Right atrium auricular region (tissue), 2 donors: Measurements from ENCODE around the gene PHB1. TPM values are rescaled to one million over a fixed set of nuclear protein-coding genes. Genes with fewer than 3 reads are reported as not detected.
A peak's percentile ranks its signal among the peaks of the same experiment; 100 is the strongest.

Experiments used
- DNase-seq: peaks from one replicate; pipeline ENCODE4 v3.0.0-alpha.2; 2019; ENCODE audit warnings: low spot score
- H3K27ac ChIP-seq, 2 donors: fragments of 200-600 bp; sonication (generic); 1 replicate in 1 of 2; 2 replicates in 1 of 2; pipeline ENCODE4 v1.5.1; 2016 to 2019
- H3K27me3 ChIP-seq, 2 donors: fragments of 200-600 bp; sonication (generic); one replicate each; pipeline versions ENCODE4 v1.5.1 to v1.6.0; 2017 to 2019
- H3K36me3 ChIP-seq: fragments of 200-600 bp; sonication (generic); one replicate; pipeline ENCODE4 v1.5.1; 2016
- H3K4me1 ChIP-seq, 2 donors: fragments of 200-600 bp; sonication (generic); one replicate each; pipeline versions ENCODE4 v1.5.1 to v1.6.0; 2017 to 2019
- H3K4me3 ChIP-seq, 2 donors: fragments of 200-600 bp; sonication (generic); 1 replicate in 1 of 2; 2 replicates in 1 of 2; pipeline ENCODE4 v1.5.1; 2017 to 2019; ENCODE audit warnings: mild to moderate bottlenecking in 1 of 2, moderate library complexity in 1 of 2
- H3K9me3 ChIP-seq, 2 donors: fragments of 200-600 bp; sonication (generic); one replicate each; pipeline ENCODE4 v1.5.1; 2019
- CTCF ChIP-seq, 2 donors: fragments of 200-600 bp; sonication (generic); IDR thresholded peaks; one replicate each; pipeline ENCODE4 v1.5.1; 2019; ENCODE audit warnings: antibody characterized with exemption in 2 of 2
- total RNA-seq, 2 donors: library from RNA; depleted of rRNA; stranded (reverse); fragments of >200 nt; gene quantifications; one replicate each; pipeline ENCODE4 v1.1.0, GENCODE V29; 2016

PHB1 gene
- total RNA-seq: 100 to 1,000 TPM; 108 to 123 TPM

- H3K36me3 ChIP-seq: peaks cover 33% of the 10 kb centered on the region
- H3K9me3 ChIP-seq: no peaks in the 10 kb centered on the region
- peak within 1 kb of the TSS; percentile 76 to 96 for H3K4me3 ChIP-seq
- no peak for TF ChIP-seq CTCF (IDR thresholded peaks at IDR 0.05)
- peaks cover 0 to 16% of the 10 kb centered on the region in 2 donors for H3K4me1 ChIP-seq
- DNase-seq: peak; percentile 96
- no peaks in the 10 kb centered on the region for H3K27me3 ChIP-seq
- H3K27ac ChIP-seq: peak within 1 kb of the TSS; percentile 36 to 59
These were observed at the start of gene PHB1 for GRCh38 chr17:49414622-49415350. Gene PHB1 (minus strand): TSS chr17:49414882. CDS start chr17:49413264, 1,618 bp downstream.

- H3K4me1 ChIP-seq: no peaks in the 10 kb centered on the region
- no peak for TF ChIP-seq CTCF (IDR thresholded peaks at IDR 0.05)
- H3K27ac ChIP-seq: no peak overlapping the region
- no peak overlapping the region for H3K4me3 ChIP-seq
- H3K9me3 ChIP-seq: peaks cover 0 to 9% of the 10 kb centered on the region in 2 donors
- no peaks in the 10 kb centered on the region for H3K27me3 ChIP-seq
- DNase-seq: no peak
- H3K36me3 ChIP-seq: no peaks in the 10 kb centered on the region
These were observed 49.4 kb upstream of the PHB1 start for GRCh38 chr17:49464049-49464448.

GRCh38 chr17:49461580-49461979 is 46.9 kb upstream of the PHB1 start:
- Histone ChIP-seq H3K4me3 (no peak overlapping the region), H3K27ac (no peak overlapping the region), H3K36me3 (no peaks in the 10 kb centered on the region), H3K4me1 (no peaks in the 10 kb centered on the region), H3K9me3 (peaks cover 0 to 9% of the 10 kb centered on the region in 2 donors), H3K27me3 (no peaks in the 10 kb centered on the region)
- TF ChIP-seq CTCF (IDR thresholded peaks at IDR 0.05): no peak
- no peak for DNase-seq

- Histone ChIP-seq H3K27me3 (no peaks in the 10 kb centered on the region), H3K4me1 (no peaks in the 10 kb centered on the region), H3K9me3 (peaks cover 0 to 9% of the 10 kb centered on the region in 2 donors), H3K27ac (no peak overlapping the region), H3K4me3 (no peak overlapping the region), H3K36me3 (no peaks in the 10 kb centered on the region)
- DNase-seq: no peak
- TF ChIP-seq CTCF (IDR thresholded peaks at IDR 0.05): no peak
These were observed 45.7 kb upstream of the PHB1 start for GRCh38 chr17:49460401-49460800.

GRCh38 chr17:49459401-49459984 is 44.8 kb upstream of the PHB1 start:
- DNase-seq: no peak
- Histone ChIP-seq H3K4me3 (no peak overlapping the region), H3K27ac (no peak overlapping the region), H3K9me3 (peaks cover 0 to 9% of the 10 kb centered on the region in 2 donors), H3K36me3 (no peaks in the 10 kb centered on the region), H3K4me1 (no peaks in the 10 kb centered on the region), H3K27me3 (no peaks in the 10 kb centered on the region)
- no peak for TF ChIP-seq CTCF (IDR thresholded peaks at IDR 0.05)
